PC-3 (cell line): ENCODE results near the gene MYH14.

ENCODE experiments used
- CTCF ChIP-seq: fragments of 300-600 bp; sonication (generic); conservative IDR thresholded peaks from 2 replicates; pipeline ENCODE4 v1.5.1; 2017; ENCODE audit warnings: antibody characterized with exemption, low read depth, mild to moderate bottlenecking, low read length
- EZH2 ChIP-seq: fragments of 300-600 bp; sonication (generic); IDR thresholded peaks from one replicate; pipeline ENCODE4 v1.6.1; 2017; ENCODE audit warnings: antibody characterized with exemption, mild to moderate bottlenecking, low read length; ENCODE audit not compliant: unreplicated experiment
- EZH2phosphoT487 ChIP-seq: fragments of 300-600 bp; sonication (generic); IDR thresholded peaks from 2 replicates; pipeline ENCODE4 v1.6.1; 2018; ENCODE audit warnings: mild to moderate bottlenecking, antibody characterized with exemption, low read length, borderline replicate concordance

- TF ChIP-seq CTCF (no peak), EZH2 (no peak), EZH2phosphoT487 (no peak)
Measured at GRCh38 chr19:50178859-50179537, 24.4 kb upstream of the MYH14 start.
